Sigmoid colon (tissue), 7 donors: ENCODE data around the gene KCNK15. TPM values are rescaled to one million over a fixed set of nuclear protein-coding genes. Genes with fewer than 3 reads are reported as not detected.

ENCODE experiments used
- DNase-seq: peaks from one replicate; pipeline ENCODE4 v3.0.0-alpha.2; 2019
- H3K27ac ChIP-seq, 4 donors: fragments of 200-600 bp; sonication (generic); one replicate each; pipeline ENCODE4 v1.5.1; 2016 to 2019; ENCODE audit warnings: mild to moderate bottlenecking in 1 of 4
- H3K27me3 ChIP-seq, 3 donors: fragments of 200-600 bp; sonication (generic); one replicate each; pipeline ENCODE4 v1.5.1; 2019; ENCODE audit warnings: mild to moderate bottlenecking in 1 of 3
- H3K36me3 ChIP-seq, 4 donors: fragments of 200-600 bp; sonication (generic); one replicate each; pipeline ENCODE4 v1.5.1; 2016 to 2019
- H3K4me1 ChIP-seq, 4 donors: fragments of 200-600 bp; sonication (generic); one replicate each; pipeline ENCODE4 v1.5.1; 2017 to 2019
- H3K4me3 ChIP-seq, 4 donors: fragments of 200-600 bp; sonication (generic); one replicate each; pipeline ENCODE4 v1.5.1; 2017 to 2019; ENCODE audit warnings: mild to moderate bottlenecking in 2 of 4, moderate library complexity in 1 of 4
- H3K9me3 ChIP-seq, 4 donors: fragments of 200-600 bp in 3 of 4; sonication (generic) in 3 of 4; one replicate each; pipeline versions ENCODE4 v1.5.1 to v1.6.1; 2013 to 2019
- EP300 ChIP-seq, 4 donors: sonication (generic); formaldehyde crosslinking; IDR thresholded peaks; one replicate each; pipeline ENCODE4 v1.6.1; 2017; ENCODE audit warnings: antibody characterized with exemption in 4 of 4
- POLR2A ChIP-seq, 2 donors: fragments of 450-650 bp; IDR thresholded peaks; one replicate each; pipeline ENCODE4 v1.6.1; 2016; ENCODE audit warnings: antibody characterized with exemption in 2 of 2, mild to moderate bottlenecking in 2 of 2, moderate library complexity in 2 of 2
- POLR2AphosphoS5 ChIP-seq, 4 donors: sonication (generic); formaldehyde crosslinking; IDR thresholded peaks; one replicate each; pipeline ENCODE4 v1.6.1; 2017; ENCODE audit warnings: antibody characterized with exemption in 4 of 4
- WGBS, 2 donors: extraction: QIAGEN DNeasy Blood & Tissue Kit; methylation state at CpG; one replicate each; pipeline ENCODE4 v1.1.7; 2013; 5-methylcytosine and 5-hydroxymethylcytosine counted together
- intact Hi-C: fragments of 100-400 bp; cut with DNase I; formaldehyde crosslinking; loops from one replicate; pipeline ENCODE4 v1.15.1; 2023
- polyA plus RNA-seq, 3 donors: library from polyadenylated mRNA; stranded (reverse); fragments of 200-250 nt; gene quantifications; one replicate each; pipeline ENCODE4 v1.2.3, GENCODE V29; 2013
- total RNA-seq, 4 donors: library from RNA; depleted of rRNA; stranded (reverse); fragments of >200 nt; gene quantifications; one replicate each; pipeline ENCODE4 v1.1.0, GENCODE V29; 2016
- TF ChIP-seq, protein P1 (sequence below), 4 experiments: fragments of 450-650 bp in 3 of 4; fragments of 200-600 bp in 1 of 4; IDR thresholded peaks; one replicate each; pipeline ENCODE4 v1.5.1; 2016 to 2019; ENCODE audit warnings: antibody characterized with exemption in 4 of 4, mild to moderate bottlenecking in 3 of 4, moderate library complexity in 2 of 4
- donor health status: healthy with polysubstance abuse.
- donor health status: Bipolar disorder and iron deficiency.
- donor health status: healthy.

Gene KCNK15
- total and polyA plus RNA-seq, 7 donors: 0.28 to 2.1 (median 0.66) TPM; not detected in 1

DNA sequence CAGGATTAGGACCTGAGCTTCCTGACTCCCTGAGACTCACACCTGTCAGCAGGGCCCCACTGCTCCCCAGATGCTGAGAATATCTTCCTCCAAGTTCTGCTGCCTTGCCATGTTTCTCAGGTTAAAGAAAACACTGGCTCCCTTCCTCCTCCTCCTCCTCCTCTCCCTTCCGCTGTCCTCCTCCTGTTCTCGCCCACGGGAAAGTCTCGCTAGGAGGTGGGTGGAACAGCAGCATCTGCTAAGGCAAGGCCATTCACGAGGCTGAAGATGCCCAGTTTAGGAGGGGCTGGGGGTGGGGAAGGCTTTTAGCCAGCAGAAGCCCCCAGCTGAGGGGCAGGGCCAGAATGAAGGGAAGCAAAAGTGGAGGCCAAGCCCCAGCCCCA, 23.8 kb downstream of the KCNK15 start:
- H3K27me3 ChIP-seq: peaks cover 0 to 39% (median 0%) of the 10 kb centered on the region in 3 donors
- H3K9me3 ChIP-seq: no peaks in the 10 kb centered on the region
- no peaks in the 10 kb centered on the region for H3K4me1 ChIP-seq
- H3K36me3 ChIP-seq: no peaks in the 10 kb centered on the region
- H3K27ac ChIP-seq: no peak overlapping the region
- H3K4me3 ChIP-seq: no peak overlapping the region
- no peak for DNase-seq
- intact Hi-C loops: no loop called here
- WGBS, 2 donors: 55 to 72% methylated on average over 5 of the region's 5 CpGs
- TF ChIP-seq EP300 (IDR thresholded peaks at IDR 0.05): no peak
- TF ChIP-seq POLR2A (IDR thresholded peaks at IDR 0.05): no peak
- TF ChIP-seq, protein P1, sequence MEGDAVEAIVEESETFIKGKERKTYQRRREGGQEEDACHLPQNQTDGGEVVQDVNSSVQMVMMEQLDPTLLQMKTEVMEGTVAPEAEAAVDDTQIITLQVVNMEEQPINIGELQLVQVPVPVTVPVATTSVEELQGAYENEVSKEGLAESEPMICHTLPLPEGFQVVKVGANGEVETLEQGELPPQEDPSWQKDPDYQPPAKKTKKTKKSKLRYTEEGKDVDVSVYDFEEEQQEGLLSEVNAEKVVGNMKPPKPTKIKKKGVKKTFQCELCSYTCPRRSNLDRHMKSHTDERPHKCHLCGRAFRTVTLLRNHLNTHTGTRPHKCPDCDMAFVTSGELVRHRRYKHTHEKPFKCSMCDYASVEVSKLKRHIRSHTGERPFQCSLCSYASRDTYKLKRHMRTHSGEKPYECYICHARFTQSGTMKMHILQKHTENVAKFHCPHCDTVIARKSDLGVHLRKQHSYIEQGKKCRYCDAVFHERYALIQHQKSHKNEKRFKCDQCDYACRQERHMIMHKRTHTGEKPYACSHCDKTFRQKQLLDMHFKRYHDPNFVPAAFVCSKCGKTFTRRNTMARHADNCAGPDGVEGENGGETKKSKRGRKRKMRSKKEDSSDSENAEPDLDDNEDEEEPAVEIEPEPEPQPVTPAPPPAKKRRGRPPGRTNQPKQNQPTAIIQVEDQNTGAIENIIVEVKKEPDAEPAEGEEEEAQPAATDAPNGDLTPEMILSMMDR (IDR thresholded peaks at IDR 0.05): no peak
- TF ChIP-seq POLR2AphosphoS5 (IDR thresholded peaks at IDR 0.05): no peak

DNA sequence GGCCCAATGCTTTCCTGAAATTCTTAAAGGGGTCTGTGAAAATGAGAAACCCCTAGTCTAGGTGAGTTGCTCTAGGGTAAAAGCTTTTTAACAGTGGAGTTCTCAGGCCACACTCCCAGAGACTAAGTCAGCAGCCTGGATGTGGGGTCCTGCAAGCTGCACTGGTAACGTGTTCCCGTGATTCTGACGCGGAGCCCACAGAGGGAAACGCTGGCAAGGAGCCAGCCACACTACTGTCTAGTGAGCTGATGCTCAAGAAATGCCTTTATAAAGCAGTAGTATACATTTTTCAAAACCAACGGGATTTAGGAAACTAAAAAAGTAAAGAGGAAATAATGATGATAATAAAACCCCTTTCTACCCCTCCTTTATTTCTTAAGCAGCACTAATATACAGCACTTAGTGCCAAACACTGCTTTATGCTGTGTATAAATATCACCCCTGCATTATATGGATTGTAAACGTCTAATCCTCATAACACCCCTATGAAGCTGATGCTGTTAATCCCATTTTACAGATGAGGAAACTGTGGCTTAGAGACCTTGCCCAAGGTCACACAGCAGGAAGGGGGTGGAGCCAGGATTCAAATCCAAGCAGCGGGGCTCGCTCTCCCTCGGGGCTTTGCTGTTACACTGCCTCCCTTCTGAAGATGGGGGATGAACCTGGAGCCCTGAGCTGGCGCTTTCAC, 25.0 kb downstream of the KCNK15 start:
- 73 to 80% methylated on average over 11 of the region's 11 CpGs for WGBS, 2 donors
- H3K9me3 ChIP-seq: no peaks in the 10 kb centered on the region
- H3K4me3 ChIP-seq: no peak overlapping the region
- no peak overlapping the region for H3K27ac ChIP-seq
- no peak for DNase-seq
- no peaks in the 10 kb centered on the region for H3K4me1 ChIP-seq
- TF ChIP-seq, protein P1 (IDR thresholded peaks at IDR 0.05): no peak
- no peak for TF ChIP-seq POLR2A (IDR thresholded peaks at IDR 0.05)
- no peak for TF ChIP-seq EP300 (IDR thresholded peaks at IDR 0.05)
- TF ChIP-seq POLR2AphosphoS5 (IDR thresholded peaks at IDR 0.05): no peak
- H3K36me3 ChIP-seq: no peaks in the 10 kb centered on the region
- intact Hi-C loops: no loop called here
- H3K27me3 ChIP-seq: peaks cover 0 to 44% (median 0%) of the 10 kb centered on the region in 3 donors

DNA sequence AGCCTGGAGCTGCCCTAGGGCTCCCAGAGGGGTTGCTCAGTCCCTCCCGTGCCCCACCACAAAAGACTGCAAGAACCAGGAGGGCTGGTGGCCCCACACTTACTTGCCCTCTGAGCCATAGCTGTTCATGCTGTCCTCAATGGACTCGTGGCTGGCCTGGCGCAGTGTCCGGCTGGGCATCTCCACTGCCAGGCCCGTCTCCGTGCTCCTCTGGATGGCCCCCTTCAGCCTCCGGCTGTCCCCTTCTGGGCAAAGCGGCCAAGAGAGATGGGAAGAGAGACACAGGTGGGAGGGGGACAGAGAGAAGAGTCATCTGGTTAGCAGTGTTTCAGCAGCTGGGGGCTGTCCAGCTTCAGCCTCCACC, 25.5 kb downstream of the KCNK15 start:
- no peak overlapping the region for H3K4me3 ChIP-seq
- intact Hi-C loops: no loop called here
- WGBS, 2 donors: 89 to 90% methylated on average over 8 of the region's 8 CpGs
- no peak for DNase-seq
- H3K9me3 ChIP-seq: no peaks in the 10 kb centered on the region
- peaks cover 0 to 44% (median 0%) of the 10 kb centered on the region in 3 donors for H3K27me3 ChIP-seq
- TF ChIP-seq POLR2A (IDR thresholded peaks at IDR 0.05) (no peak), EP300 (IDR thresholded peaks at IDR 0.05) (no peak), POLR2AphosphoS5 (IDR thresholded peaks at IDR 0.05) (no peak)
- TF ChIP-seq, protein P1 (IDR thresholded peaks at IDR 0.05): no peak
- H3K4me1 ChIP-seq: no peaks in the 10 kb centered on the region
- no peak overlapping the region for H3K27ac ChIP-seq
- H3K36me3 ChIP-seq: no peaks in the 10 kb centered on the region

DNA sequence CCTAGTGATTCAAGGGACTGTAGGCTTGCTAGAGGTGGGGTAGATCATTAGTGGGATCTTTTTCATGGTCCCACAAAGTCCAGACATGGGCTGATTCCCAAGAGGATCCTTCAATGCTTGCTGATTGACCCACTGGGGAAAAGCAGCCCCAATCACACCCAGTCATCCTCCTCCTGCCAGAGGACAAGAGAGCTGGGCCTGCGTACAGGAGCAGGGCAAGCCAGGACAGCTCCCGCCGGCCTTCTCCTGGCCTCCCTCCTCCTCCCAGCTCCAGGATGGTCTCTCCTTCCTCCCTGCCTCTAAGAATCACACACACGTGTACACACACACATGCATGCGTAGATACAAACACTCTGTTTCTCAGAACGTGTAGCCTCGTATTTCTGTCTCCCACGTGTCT, 27.0 kb downstream of the KCNK15 start:
- Histone ChIP-seq H3K27me3 (peaks cover 0 to 39% (median 0%) of the 10 kb centered on the region in 3 donors), H3K4me3 (no peak overlapping the region), H3K36me3 (no peaks in the 10 kb centered on the region), H3K27ac (no peak overlapping the region), H3K9me3 (no peaks in the 10 kb centered on the region), H3K4me1 (no peaks in the 10 kb centered on the region)
- DNase-seq: no peak
- 68 to 73% methylated on average over 8 of the region's 8 CpGs for WGBS, 2 donors
- intact Hi-C loops: no loop called here
- TF ChIP-seq POLR2A (IDR thresholded peaks at IDR 0.05) (no peak), EP300 (IDR thresholded peaks at IDR 0.05) (no peak), POLR2AphosphoS5 (IDR thresholded peaks at IDR 0.05) (no peak)
- TF ChIP-seq, protein P1 (IDR thresholded peaks at IDR 0.05): no peak
